Testis (tissue), 2 donors: ENCODE results near the gene SPACDR.

Source experiments
- CTCF ChIP-seq, 3 experiments: fragments of 450-650 bp in 2 of 3; fragments of 200-600 bp in 1 of 3; sonication (generic) in 1 of 3; IDR thresholded peaks; one replicate each; pipeline ENCODE4 v1.5.1; 2016 to 2019; ENCODE audit warnings: antibody characterized with exemption in 3 of 3, mild to moderate bottlenecking in 2 of 3, moderate library complexity in 1 of 3
- POLR2A ChIP-seq: fragments of 450-650 bp; IDR thresholded peaks from one replicate; pipeline ENCODE4 v1.6.1; 2017; ENCODE audit warnings: antibody characterized with exemption, mild to moderate bottlenecking, moderate library complexity

GRCh38 chr7:100506356-100506923 lies 42.4 kb upstream of the SPACDR start:
- TF ChIP-seq CTCF (IDR thresholded peaks at IDR 0.05) (no peak), POLR2A (no peak)
